Measurements from ENCODE around the gene CBFA2T2.

DNA sequence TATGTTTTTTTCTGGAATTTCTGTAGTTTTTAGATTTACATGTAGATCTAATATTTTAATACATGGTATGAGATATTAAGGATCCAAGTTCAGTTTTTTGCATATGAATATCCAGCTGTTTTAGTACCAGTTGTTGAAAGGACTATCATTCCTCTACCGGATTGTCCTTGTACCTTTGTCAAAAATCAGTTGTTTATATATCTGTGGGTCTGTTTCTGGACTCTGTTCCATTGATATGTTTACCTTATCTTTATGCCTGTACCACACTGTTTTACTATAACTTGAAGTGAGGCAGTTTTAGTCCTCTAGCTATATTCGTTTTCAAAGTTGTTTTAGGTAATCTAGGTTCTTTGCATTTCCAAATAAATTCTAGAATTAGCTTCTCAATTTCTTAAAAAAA is 47.7 kb downstream of the CBFA2T2 start:
- TF ChIP-seq, protein P1, sequence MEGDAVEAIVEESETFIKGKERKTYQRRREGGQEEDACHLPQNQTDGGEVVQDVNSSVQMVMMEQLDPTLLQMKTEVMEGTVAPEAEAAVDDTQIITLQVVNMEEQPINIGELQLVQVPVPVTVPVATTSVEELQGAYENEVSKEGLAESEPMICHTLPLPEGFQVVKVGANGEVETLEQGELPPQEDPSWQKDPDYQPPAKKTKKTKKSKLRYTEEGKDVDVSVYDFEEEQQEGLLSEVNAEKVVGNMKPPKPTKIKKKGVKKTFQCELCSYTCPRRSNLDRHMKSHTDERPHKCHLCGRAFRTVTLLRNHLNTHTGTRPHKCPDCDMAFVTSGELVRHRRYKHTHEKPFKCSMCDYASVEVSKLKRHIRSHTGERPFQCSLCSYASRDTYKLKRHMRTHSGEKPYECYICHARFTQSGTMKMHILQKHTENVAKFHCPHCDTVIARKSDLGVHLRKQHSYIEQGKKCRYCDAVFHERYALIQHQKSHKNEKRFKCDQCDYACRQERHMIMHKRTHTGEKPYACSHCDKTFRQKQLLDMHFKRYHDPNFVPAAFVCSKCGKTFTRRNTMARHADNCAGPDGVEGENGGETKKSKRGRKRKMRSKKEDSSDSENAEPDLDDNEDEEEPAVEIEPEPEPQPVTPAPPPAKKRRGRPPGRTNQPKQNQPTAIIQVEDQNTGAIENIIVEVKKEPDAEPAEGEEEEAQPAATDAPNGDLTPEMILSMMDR (conservative IDR thresholded peaks at IDR 0.05), result no peak
- TF ChIP-seq ZFX (IDR thresholded peaks at IDR 0.05), result no peak
